Myocyte (in vitro differentiated cells): ENCODE data around the gene HDLBP. TPM values are rescaled to one million over a fixed set of nuclear protein-coding genes. Genes with fewer than 3 reads are reported as not detected.
"Not testable (repeated sequence)": the region's sequence is repeated elsewhere in the genome, so short reads cannot be mapped to it uniquely, and the experiment has no call there.

Source experiments
- DNase-seq: peaks from one replicate; pipeline ENCODE4 v3.0.0-alpha.2; 2012; ENCODE audit warnings: low read depth
- total RNA-seq: library from RNA; depleted of rRNA; stranded (reverse); fragments of >200 nt; gene quantifications from 2 replicates; pipeline ENCODE4 v1.2.3, GENCODE V29; 2014

Gene HDLBP
- total RNA-seq, 1 donor from 2014 or later, result 661 TPM

DNA sequence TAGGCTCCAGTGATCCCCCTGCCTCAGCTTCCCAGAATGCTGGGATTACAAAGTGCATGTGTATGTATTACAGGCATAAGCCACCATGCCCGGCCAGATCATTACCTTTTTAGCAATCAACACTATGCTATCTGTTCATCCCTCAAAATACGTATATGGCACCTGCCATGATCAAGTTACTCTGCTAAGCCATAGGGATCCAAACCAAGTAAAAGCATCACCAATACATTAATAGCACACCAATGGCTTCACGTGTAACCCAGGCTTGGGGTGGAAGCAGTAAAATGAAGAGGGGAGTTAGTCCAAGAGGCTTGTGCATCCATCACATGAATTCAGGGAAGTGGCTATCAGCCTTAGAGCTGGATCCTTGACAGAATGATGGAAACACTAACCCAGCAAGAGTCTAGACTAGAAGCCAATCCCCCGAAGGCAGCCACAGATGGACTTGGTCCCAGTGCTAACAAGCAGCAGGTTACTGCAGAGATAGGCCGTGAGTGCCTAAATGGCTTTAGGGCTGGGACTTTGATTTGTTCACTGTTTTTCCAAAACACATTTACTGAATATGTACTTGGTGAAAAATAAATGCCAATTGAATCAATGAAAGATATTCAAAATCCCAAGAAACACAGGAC, 11.3 kb downstream of the HDLBP start:
- DNase-seq, result no peak

- DNase-seq, result no peak
Measured at GRCh38 chr2:241302759-241303651, 12.5 kb downstream of the HDLBP start.

DNA sequence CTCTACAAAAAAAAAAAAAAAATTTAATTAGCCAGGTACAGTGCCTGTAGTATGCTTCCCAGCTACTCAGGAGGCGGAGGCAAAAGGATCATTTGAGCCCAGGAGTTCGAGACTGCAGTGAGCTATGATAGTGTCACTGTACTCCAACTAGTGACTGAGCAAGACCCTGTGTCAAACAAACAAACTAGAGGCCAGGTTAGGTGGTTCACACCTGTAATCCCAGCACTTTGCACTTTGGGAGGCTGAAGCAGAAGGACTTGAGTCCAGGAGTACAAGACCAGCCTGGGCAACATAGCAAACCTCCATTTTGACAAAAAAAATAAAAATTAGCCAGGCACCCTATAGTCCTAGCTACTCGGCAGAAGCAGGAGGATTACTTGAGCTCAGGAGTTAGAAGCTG, 13.4 kb downstream of the HDLBP start:
- no peak for DNase-seq

DNA sequence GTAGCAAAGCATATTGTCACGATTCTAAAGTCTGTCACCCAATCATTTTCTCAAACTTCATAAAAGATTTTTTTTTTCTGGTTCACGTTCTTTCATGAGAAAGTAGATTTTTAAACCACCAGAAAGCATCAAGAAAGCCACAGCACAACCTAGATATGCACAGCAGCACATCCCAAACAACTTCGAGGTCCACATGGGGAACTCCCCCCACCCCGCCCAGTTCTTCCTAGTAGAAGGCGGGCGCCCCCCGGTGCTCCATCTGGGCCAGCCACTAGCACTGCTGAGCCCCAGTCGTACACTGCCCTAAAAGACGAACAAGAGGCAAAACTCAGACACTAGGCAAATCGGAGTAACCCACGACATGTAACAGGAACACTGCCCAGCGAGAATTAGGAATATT, 15.5 kb downstream of the HDLBP start:
- DNase-seq, result no peak

GRCh38 chr2:241298673-241299072, 16.8 kb downstream of the HDLBP start:
- DNase-seq, result no peak

GRCh38 chr2:241296767-241297166, 18.7 kb downstream of the HDLBP start:
- DNase-seq, result no peak

- DNase-seq, result no peak
Measured at GRCh38 chr2:241295326-241296095, 20.0 kb downstream of the HDLBP start.

GRCh38 chr2:241293378-241293797, 22.1 kb downstream of the HDLBP start:
- DNase-seq, result not testable (repeated sequence)

GRCh38 chr2:241291977-241292376, 23.5 kb downstream of the HDLBP start:
- DNase-seq, result no peak

DNA sequence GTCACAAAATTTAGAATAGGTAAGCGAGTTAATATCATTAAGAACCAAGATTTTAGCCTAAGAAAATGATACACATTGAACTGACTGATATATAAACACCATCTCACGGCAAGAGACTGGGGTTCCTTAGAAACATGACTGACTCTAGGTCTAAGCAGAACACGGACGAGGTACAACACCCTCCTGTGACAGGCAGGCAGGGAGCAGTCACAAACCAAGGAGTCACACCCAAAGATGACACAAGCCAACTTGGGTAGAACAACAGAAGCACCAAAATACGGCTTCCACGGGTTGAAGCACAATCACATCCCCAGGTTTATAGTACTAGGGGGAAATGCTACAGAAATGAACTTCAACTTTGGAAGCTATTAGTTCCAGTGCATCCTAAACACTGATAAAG, 24.3 kb downstream of the HDLBP start:
- DNase-seq, result no peak

GRCh38 chr2:241289597-241289996, 25.9 kb downstream of the HDLBP start:
- no peak for DNase-seq

- DNase-seq, result no peak
Measured at GRCh38 chr2:241289053-241289452, 26.4 kb downstream of the HDLBP start.

DNA sequence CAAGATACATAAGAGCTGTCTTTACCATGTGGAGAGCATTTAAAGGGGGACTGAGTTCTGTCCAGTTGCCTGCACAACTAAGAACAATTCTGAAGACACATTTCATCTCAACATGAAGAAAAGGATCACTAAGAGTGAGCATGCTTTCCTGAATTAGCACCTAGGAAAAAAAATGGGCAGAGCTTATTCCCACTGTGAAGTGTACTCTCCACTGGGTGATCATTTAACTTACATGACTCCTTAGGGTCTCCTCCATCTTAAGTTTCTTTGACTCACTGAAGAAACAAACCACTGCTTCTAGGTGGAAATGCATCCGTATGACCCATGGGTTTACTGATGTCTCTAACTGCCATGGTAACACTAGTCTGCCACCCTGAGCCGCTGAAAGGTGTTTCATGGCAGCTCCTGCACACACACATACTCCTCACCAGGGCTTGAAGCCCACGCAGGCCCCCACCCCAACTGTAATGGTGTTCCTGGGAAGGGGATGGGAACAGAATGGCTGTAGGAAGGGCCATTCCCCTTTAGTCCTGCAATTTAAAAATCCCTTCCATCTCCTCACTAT, 27.1 kb downstream of the HDLBP start:
- no peak for DNase-seq

GRCh38 chr2:241286348-241287090, 29.0 kb downstream of the HDLBP start:
- no peak for DNase-seq

- DNase-seq, result no peak
Measured at GRCh38 chr2:241285596-241285995, 29.9 kb downstream of the HDLBP start.

- no peak for DNase-seq
Measured at GRCh38 chr2:241282555-241282954, 32.9 kb downstream of the HDLBP start.

DNA sequence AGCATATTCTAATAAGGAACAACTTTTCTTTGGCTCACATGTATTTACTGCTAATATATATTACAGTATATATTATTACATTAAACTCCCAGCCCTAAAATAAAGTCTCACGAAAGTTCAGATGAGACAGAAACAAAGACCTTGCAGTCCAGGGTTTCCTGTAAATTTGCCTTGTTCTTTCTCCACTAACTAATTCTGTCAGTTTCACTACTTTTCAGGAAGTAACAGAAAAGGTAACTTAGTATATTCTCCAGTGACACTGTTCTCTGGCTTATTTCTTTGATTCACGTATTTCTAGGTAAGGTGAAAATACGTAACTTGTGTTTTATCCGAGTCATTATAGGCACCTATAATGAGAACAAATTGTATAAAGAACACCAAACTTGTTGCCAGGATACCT, 35.2 kb downstream of the HDLBP start:
- DNase-seq, result no peak

GRCh38 chr2:241279828-241280227, 35.6 kb downstream of the HDLBP start:
- no peak for DNase-seq

GRCh38 chr2:241279413-241279812, 36.1 kb downstream of the HDLBP start:
- DNase-seq, result no peak

GRCh38 chr2:241278306-241278705, 37.2 kb downstream of the HDLBP start:
- not testable (repeated sequence) for DNase-seq

DNA sequence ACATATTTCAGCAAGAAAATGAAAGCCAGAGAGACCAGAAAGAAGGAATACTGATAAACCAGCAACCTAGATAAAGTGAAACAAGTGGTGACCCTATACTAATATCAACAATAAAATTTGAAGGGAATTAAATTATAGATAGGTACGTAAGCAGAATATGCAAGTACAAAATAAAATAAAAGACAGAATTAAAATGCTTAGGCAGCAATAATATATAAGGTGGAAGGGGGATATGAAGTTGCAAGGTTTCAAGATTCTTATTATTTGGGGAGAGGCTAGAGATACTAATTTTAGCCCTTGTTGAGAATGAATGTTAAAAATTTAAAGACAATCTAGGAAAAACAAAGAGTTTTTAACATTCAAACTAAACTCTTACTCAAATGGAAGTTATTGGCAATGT, 39.6 kb downstream of the HDLBP start:
- no peak for DNase-seq
